Measurements from ENCODE around the gene ACOX1.

The ACOX1 gene

GRCh38 chr17:75978938-75979704 lies at the start of gene ACOX1, which contains the start of gene TEN1:
TSS of gene ACOX1 (minus strand) at chr17:75979166. CDS start at chr17:75979073, 93 bp downstream.
TSS of gene TEN1 (plus strand) at chr17:75979240. CDS start at chr17:75986193, 6,953 bp downstream.
- peak; percentile 99 for DNase-seq (ENCODE audit: low spot score)

GRCh38 chr17:76027159-76027839 lies 48.3 kb upstream of the ACOX1 start, which contains the start of gene EVPL:
TSS of gene EVPL (minus strand) at chr17:76027306. CDS start at chr17:76027198, 108 bp downstream.
- DNase-seq (ENCODE audit: low spot score), result no peak

- no peak for DNase-seq (ENCODE audit: low spot score)
Measured at GRCh38 chr17:76026714-76027158, 47.8 kb upstream of the ACOX1 start.

GRCh38 chr17:76025294-76025693 lies 46.3 kb upstream of the ACOX1 start:
- DNase-seq (ENCODE audit: low spot score), result no peak

GRCh38 chr17:76024353-76024752 lies 45.4 kb upstream of the ACOX1 start:
- DNase-seq (ENCODE audit: low spot score), result no peak

GRCh38 chr17:76023900-76024237 lies 44.9 kb upstream of the ACOX1 start:
- no peak for DNase-seq (ENCODE audit: low spot score)

- no peak for DNase-seq (ENCODE audit: low spot score)
Measured at GRCh38 chr17:76022973-76023899, 44.3 kb upstream of the ACOX1 start.

GRCh38 chr17:76022285-76022684 lies 43.3 kb upstream of the ACOX1 start:
- DNase-seq (ENCODE audit: low spot score), result no peak

GRCh38 chr17:76019833-76020467 lies 41.0 kb upstream of the ACOX1 start:
- DNase-seq (ENCODE audit: low spot score), result no peak

- no peak for DNase-seq (ENCODE audit: low spot score)
Measured at GRCh38 chr17:76018801-76019200, 39.8 kb upstream of the ACOX1 start.

- no peak for DNase-seq (ENCODE audit: low spot score)
Measured at GRCh38 chr17:76018340-76018680, 39.3 kb upstream of the ACOX1 start.

- no peak for DNase-seq (ENCODE audit: low spot score)
Measured at GRCh38 chr17:76017481-76018339, 38.7 kb upstream of the ACOX1 start.

GRCh38 chr17:76014925-76015261 lies 35.9 kb upstream of the ACOX1 start:
- no peak for DNase-seq (ENCODE audit: low spot score)

GRCh38 chr17:76014100-76014924 lies 35.3 kb upstream of the ACOX1 start:
- DNase-seq (ENCODE audit: low spot score), result no peak

- DNase-seq (ENCODE audit: low spot score), result no peak
Measured at GRCh38 chr17:76013377-76013932, 34.5 kb upstream of the ACOX1 start.

GRCh38 chr17:76011951-76012350 lies 33.0 kb upstream of the ACOX1 start:
- no peak for DNase-seq (ENCODE audit: low spot score)

GRCh38 chr17:76009969-76010661 lies 31.1 kb upstream of the ACOX1 start:
- no peak for DNase-seq (ENCODE audit: low spot score)

GRCh38 chr17:76009447-76009846 lies 30.5 kb upstream of the ACOX1 start:
- DNase-seq (ENCODE audit: low spot score), result no peak

All from left forelimb (tissue), 1 donor.